GM18861 (cell line): ENCODE results near the gene TMEM178B.

Source experiments
- ATAC-seq: cut with Tn5 transposase; IDR thresholded peaks from one replicate; pipeline ENCODE4 v1.9.1; 2021; ENCODE audit not compliant: unreplicated experiment

Gene TMEM178B

GRCh38 chr7:141456711-141457110 lies 382.8 kb downstream of the TMEM178B start:
- ATAC-seq: no peak

- no peak for ATAC-seq
These were observed 387.2 kb downstream of the TMEM178B start for GRCh38 chr7:141460781-141461715.

GRCh38 chr7:141461924-141462323 lies 388.1 kb downstream of the TMEM178B start:
- no peak for ATAC-seq

GRCh38 chr7:141462958-141463357 lies 389.1 kb downstream of the TMEM178B start:
- no peak for ATAC-seq

GRCh38 chr7:141463986-141464385 lies 390.1 kb downstream of the TMEM178B start:
- no peak for ATAC-seq

- no peak for ATAC-seq
These were observed 390.7 kb downstream of the TMEM178B start for GRCh38 chr7:141464551-141464950.

GRCh38 chr7:141466151-141466904 lies 392.5 kb downstream of the TMEM178B start:
- no peak for ATAC-seq

GRCh38 chr7:141468341-141468740 lies 394.5 kb downstream of the TMEM178B start:
- no peak for ATAC-seq

- no peak for ATAC-seq
These were observed 401.8 kb downstream of the TMEM178B start for GRCh38 chr7:141475679-141476078.

- ATAC-seq: no peak
These were observed 404.0 kb downstream of the TMEM178B start for GRCh38 chr7:141477865-141478264.

GRCh38 chr7:141478845-141479244 lies 405.0 kb downstream of the TMEM178B start:
- ATAC-seq: no peak

GRCh38 chr7:141480953-141481352 lies 407.1 kb downstream of the TMEM178B start:
- ATAC-seq: no peak

- ATAC-seq: no peak
These were observed 408.1 kb downstream of the TMEM178B start for GRCh38 chr7:141481971-141482370.

- no peak for ATAC-seq
These were observed 409.2 kb downstream of the TMEM178B start for GRCh38 chr7:141483044-141483443.

GRCh38 chr7:141484907-141485306 lies 411.0 kb downstream of the TMEM178B start:
- ATAC-seq: no peak

- ATAC-seq: no peak
These were observed 413.1 kb downstream of the TMEM178B start for GRCh38 chr7:141486959-141487358.

GRCh38 chr7:141490474-141490873 lies 416.6 kb downstream of the TMEM178B start:
- no peak for ATAC-seq

GRCh38 chr7:141495057-141495456 lies 421.2 kb downstream of the TMEM178B start:
- ATAC-seq: no peak

GRCh38 chr7:141497391-141497790 lies 423.5 kb downstream of the TMEM178B start:
- ATAC-seq: no peak

GRCh38 chr7:141500608-141501007 lies 426.7 kb downstream of the TMEM178B start:
- no peak for ATAC-seq

GRCh38 chr7:141501451-141501850 lies 427.6 kb downstream of the TMEM178B start:
- no peak for ATAC-seq

GRCh38 chr7:141511316-141511675 lies 437.4 kb downstream of the TMEM178B start:
- no peak for ATAC-seq
